ENCODE data around the gene MACROD2.

GRCh38 chr20:15072316-15072715 lies 1077.0 kb downstream of the MACROD2 start:
- TF ChIP-seq, protein P1, sequence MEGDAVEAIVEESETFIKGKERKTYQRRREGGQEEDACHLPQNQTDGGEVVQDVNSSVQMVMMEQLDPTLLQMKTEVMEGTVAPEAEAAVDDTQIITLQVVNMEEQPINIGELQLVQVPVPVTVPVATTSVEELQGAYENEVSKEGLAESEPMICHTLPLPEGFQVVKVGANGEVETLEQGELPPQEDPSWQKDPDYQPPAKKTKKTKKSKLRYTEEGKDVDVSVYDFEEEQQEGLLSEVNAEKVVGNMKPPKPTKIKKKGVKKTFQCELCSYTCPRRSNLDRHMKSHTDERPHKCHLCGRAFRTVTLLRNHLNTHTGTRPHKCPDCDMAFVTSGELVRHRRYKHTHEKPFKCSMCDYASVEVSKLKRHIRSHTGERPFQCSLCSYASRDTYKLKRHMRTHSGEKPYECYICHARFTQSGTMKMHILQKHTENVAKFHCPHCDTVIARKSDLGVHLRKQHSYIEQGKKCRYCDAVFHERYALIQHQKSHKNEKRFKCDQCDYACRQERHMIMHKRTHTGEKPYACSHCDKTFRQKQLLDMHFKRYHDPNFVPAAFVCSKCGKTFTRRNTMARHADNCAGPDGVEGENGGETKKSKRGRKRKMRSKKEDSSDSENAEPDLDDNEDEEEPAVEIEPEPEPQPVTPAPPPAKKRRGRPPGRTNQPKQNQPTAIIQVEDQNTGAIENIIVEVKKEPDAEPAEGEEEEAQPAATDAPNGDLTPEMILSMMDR (IDR thresholded peaks at IDR 0.05): no peak
- no peak for TF ChIP-seq POLR2AphosphoS5 (IDR thresholded peaks at IDR 0.05)
